Measurements from ENCODE around the gene LILRB1. TPM values are rescaled to one million over a fixed set of nuclear protein-coding genes. Genes with fewer than 3 reads are reported as not detected.

Gene LILRB1
- total RNA-seq, 2 donors from 2014 or later: 0.68 to 1.2 TPM

GRCh38 chr19:54650108-54650655, 19.9 kb downstream of the LILRB1 start:
- TF ChIP-seq POLR2AphosphoS5 (IDR thresholded peaks at IDR 0.05) (no peak), POLR2A (IDR thresholded peaks at IDR 0.05) (no peak)
- TF ChIP-seq, protein P1, sequence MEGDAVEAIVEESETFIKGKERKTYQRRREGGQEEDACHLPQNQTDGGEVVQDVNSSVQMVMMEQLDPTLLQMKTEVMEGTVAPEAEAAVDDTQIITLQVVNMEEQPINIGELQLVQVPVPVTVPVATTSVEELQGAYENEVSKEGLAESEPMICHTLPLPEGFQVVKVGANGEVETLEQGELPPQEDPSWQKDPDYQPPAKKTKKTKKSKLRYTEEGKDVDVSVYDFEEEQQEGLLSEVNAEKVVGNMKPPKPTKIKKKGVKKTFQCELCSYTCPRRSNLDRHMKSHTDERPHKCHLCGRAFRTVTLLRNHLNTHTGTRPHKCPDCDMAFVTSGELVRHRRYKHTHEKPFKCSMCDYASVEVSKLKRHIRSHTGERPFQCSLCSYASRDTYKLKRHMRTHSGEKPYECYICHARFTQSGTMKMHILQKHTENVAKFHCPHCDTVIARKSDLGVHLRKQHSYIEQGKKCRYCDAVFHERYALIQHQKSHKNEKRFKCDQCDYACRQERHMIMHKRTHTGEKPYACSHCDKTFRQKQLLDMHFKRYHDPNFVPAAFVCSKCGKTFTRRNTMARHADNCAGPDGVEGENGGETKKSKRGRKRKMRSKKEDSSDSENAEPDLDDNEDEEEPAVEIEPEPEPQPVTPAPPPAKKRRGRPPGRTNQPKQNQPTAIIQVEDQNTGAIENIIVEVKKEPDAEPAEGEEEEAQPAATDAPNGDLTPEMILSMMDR (IDR thresholded peaks at IDR 0.05): no peak
- intact Hi-C loops (cut with DNase I): no loop called here
- Histone ChIP-seq H3K9me3 (no peaks in the 10 kb centered on the region), H3K36me3 (no peaks in the 10 kb centered on the region), H3K4me3 (no peak overlapping the region), H3K4me1 (replicated peaks) (no peaks in the 10 kb centered on the region), H3K27me3 (replicated peaks; ENCODE audit: insufficient read depth) (no peaks in the 10 kb centered on the region), H3K27ac (no peak overlapping the region)
- WGBS: 86% methylated on average over 6 of the region's 6 CpGs
- DNase-seq (ENCODE audit: low spot score): no peak

DNA sequence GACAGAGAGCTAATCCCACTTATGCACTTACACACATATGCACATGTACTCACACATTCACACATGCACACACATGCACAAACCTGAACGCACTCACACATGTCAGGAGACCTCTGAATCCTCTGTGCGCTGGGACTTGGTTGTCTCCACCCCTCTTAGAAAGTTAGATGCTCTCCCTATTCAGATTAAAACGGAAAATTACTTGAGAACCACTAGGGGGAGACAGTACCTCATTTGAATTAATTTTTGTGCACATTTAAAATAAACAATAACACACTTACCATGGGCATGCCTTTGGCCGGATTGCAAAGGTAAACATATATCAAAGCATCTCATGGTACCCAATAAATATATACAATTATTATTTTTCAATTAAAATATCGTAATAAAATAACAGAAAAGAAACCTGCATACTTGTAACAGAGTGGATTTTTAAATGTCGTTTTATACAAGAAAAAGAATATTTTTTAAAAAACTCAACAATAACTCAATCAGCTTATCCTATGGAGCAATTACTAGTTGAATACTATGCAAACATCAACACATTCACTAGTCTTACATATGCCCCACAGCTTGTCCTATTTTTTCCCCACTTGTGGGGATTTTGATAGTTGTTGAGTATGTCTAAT, 23.0 kb downstream of the LILRB1 start:
- 30% methylated on average over 6 of the region's 6 CpGs for WGBS

DNA sequence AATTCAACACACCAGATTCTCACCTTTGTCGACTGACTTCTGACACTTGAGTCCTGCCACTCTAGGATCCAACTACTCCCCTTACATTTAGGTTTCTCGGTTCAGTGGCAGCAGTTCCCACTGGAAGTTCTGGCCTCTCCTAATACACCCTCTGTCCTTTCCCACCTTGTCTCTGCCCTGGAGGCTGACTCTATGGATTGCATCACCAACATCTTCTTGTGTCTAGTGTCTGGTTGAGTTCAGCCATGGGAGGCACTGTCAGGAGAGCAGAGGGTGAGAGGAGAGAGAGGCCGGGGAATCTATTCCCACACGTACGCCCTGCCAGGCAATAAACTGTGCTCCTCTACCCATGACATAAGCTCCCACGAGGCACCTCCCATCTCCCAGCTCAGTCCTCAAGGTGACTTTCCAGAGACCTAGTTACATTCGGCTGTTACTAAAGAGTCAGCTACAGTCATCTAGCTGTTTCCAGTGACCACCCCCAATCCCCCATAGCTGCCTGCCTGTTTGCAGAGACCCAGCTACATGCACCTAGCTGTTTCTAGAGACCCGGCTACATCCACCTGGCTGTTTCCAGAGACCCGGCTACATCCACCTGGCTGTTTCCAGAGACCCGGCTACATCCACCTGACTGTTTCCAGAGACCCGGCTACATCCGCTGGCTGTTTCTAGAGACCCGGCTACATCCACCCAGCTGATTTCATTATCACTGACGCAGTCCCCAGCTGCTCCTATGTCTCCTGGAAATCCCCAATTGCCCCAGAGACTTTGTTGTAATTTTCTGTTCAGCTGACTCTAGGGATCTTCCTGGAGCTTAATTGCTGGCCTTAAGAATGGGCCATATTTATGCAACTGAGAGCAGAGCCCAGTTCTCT, 24.4 kb downstream of the LILRB1 start:
- no peak overlapping the region for H3K27ac ChIP-seq
- DNase-seq (ENCODE audit: low spot score): no peak
- WGBS: 62% methylated on average over 14 of the region's 14 CpGs
- no peaks in the 10 kb centered on the region for H3K27me3 ChIP-seq (replicated peaks; ENCODE audit: insufficient read depth)
- H3K4me3 ChIP-seq: no peak overlapping the region
- H3K4me1 ChIP-seq (replicated peaks): no peaks in the 10 kb centered on the region
- H3K36me3 ChIP-seq: no peaks in the 10 kb centered on the region
- intact Hi-C loops (cut with DNase I): no loop called here
- TF ChIP-seq POLR2AphosphoS5 (IDR thresholded peaks at IDR 0.05) (no peak), POLR2A (IDR thresholded peaks at IDR 0.05) (no peak)
- TF ChIP-seq, protein P1 (IDR thresholded peaks at IDR 0.05): no peak
- no peaks in the 10 kb centered on the region for H3K9me3 ChIP-seq

More for the DNA sequence above, 23.0 kb downstream of the LILRB1 start:
- no peaks in the 10 kb centered on the region for H3K4me1 ChIP-seq (replicated peaks)
- intact Hi-C loops (cut with DNase I): no loop called here
- TF ChIP-seq POLR2AphosphoS5 (IDR thresholded peaks at IDR 0.05): no peak
- TF ChIP-seq, protein P1 (IDR thresholded peaks at IDR 0.05): peak in 3 of 4 experiments; percentile 46 to 55 (median 53)
- no peak for DNase-seq (ENCODE audit: low spot score)
- H3K4me3 ChIP-seq: no peak overlapping the region
- no peaks in the 10 kb centered on the region for H3K27me3 ChIP-seq (replicated peaks; ENCODE audit: insufficient read depth)
- H3K9me3 ChIP-seq: no peaks in the 10 kb centered on the region
- no peaks in the 10 kb centered on the region for H3K36me3 ChIP-seq
- H3K27ac ChIP-seq: no peak overlapping the region

DNA sequence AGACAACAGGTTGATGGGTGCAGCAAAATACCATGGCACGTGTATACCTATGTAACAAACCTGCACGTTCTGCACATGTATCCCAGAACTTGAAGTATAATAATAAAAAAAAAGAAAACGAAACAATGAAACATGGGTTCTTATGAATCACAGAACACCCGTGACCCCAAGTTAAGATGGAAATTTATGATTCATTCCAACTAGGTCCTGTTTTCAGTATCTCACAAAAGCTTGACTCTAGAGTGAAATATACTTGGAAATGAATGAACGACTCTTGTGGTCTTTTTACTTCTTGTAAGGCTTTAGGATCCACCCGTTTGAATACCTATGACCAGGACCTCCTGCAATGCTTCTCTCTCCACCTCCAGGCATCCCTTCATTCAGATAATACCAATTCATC, 29.0 kb downstream of the LILRB1 start:
- Histone ChIP-seq H3K27me3 (replicated peaks; ENCODE audit: insufficient read depth) (no peaks in the 10 kb centered on the region), H3K9me3 (no peaks in the 10 kb centered on the region), H3K4me1 (replicated peaks) (no peaks in the 10 kb centered on the region), H3K27ac (no peak overlapping the region), H3K36me3 (no peaks in the 10 kb centered on the region), H3K4me3 (no peak overlapping the region)
- TF ChIP-seq, protein P1 (IDR thresholded peaks at IDR 0.05): no peak
- no peak for TF ChIP-seq POLR2AphosphoS5 (IDR thresholded peaks at IDR 0.05)
- TF ChIP-seq POLR2A (IDR thresholded peaks at IDR 0.05): no peak
- intact Hi-C loops (cut with DNase I): no loop called here
- WGBS: 83% methylated on average over 6 of the region's 6 CpGs
- DNase-seq (ENCODE audit: low spot score): no peak

Data from prostate gland (tissue), 2 donors.